Fibroblast of gingiva (primary cell): ENCODE results near the gene BAX.

Experiments used
- DNase-seq: peaks from one replicate; pipeline ENCODE4 v3.0.0-alpha.2; 2011; ENCODE audit warnings: low read depth

Gene BAX

GRCh38 chr19:48988286-48988685 lies 33.6 kb downstream of the BAX start:
- DNase-seq, result no peak

DNA sequence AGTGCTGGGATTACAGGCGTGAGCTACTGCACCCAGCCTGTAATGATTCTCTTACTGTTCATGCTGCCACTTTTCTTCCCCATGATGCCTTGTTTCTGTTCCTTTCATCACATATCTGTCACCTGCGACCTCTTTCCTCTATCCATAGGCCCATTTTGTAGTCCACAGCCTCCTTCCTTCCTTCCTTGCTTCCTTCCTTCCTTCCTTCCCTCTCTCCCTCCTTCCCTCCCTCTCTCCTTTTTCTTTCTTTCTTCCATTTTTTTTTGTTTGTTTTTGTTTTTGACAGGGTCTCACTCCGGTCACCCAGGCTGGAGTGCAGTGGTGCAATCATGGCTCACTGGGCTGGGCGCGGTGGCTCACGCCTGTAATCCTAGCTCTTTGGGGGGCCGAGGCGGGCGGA lies 34.2 kb downstream of the BAX start:
- DNase-seq, result no peak

- no peak for DNase-seq
These were observed 35.1 kb downstream of the BAX start for GRCh38 chr19:48989701-48990291.

DNA sequence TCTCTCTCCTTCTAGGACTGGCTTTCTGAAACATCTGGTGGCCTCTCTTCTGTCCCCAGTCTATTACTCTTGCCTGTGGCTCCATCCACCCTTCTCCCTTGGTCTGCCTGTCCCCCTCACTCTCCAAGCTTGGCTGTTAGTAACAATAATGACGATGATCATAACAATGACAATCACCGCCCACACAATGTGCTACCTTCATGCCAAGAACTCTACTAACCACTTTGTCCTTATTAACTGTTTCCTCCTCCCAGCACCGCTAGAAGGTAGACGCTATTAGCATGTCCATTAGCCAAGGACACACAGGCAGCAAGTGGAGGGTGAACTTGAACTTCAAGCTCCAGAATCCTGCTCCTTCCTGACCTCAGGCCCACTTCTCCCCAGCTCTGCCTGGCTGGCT lies 35.7 kb downstream of the BAX start:
- no peak for DNase-seq

GRCh38 chr19:48991011-48991609 lies 36.4 kb downstream of the BAX start:
- DNase-seq, result no peak

GRCh38 chr19:48991873-48992580 lies 37.4 kb downstream of the BAX start:
- peak; percentile 83 for DNase-seq

- DNase-seq, result no peak
These were observed 38.0 kb downstream of the BAX start for GRCh38 chr19:48992581-48993174.

- DNase-seq, result peak; percentile 100
These were observed 38.7 kb downstream of the BAX start, which contains the start of the genes GYS1 and RUVBL2 for GRCh38 chr19:48993175-48994034. TSS of gene GYS1 (minus strand) at chr19:48993309. CDS start at chr19:48993112, 197 bp downstream. TSS of gene RUVBL2 (plus strand) at chr19:48993887. CDS start at chr19:48993912, 25 bp downstream.

GRCh38 chr19:48994035-48994386 lies 39.3 kb downstream of the BAX start:
- DNase-seq, result no peak

GRCh38 chr19:48997972-48998371 lies 43.3 kb downstream of the BAX start:
- DNase-seq, result no peak

- peak; percentile 55 for DNase-seq
These were observed 45.0 kb downstream of the BAX start for GRCh38 chr19:48999481-49000325.

DNA sequence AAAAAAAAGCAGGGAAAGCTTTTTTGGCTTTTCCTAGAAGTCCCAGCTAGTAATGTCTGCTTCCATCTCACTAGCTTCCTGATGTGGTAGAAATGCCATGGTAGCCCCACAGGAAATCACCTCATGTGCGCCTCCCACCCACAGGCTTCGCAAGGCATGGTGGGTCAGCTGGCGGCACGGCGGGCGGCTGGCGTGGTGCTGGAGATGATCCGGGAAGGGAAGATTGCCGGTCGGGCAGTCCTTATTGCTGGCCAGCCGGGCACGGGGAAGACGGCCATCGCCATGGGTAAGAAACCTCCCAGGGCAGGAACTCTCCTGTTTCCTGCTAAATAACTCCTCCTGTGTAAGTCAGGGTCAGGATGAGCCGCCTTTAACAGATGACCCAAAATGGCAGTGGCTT lies 49.5 kb downstream of the BAX start:
- DNase-seq, result no peak

DNA sequence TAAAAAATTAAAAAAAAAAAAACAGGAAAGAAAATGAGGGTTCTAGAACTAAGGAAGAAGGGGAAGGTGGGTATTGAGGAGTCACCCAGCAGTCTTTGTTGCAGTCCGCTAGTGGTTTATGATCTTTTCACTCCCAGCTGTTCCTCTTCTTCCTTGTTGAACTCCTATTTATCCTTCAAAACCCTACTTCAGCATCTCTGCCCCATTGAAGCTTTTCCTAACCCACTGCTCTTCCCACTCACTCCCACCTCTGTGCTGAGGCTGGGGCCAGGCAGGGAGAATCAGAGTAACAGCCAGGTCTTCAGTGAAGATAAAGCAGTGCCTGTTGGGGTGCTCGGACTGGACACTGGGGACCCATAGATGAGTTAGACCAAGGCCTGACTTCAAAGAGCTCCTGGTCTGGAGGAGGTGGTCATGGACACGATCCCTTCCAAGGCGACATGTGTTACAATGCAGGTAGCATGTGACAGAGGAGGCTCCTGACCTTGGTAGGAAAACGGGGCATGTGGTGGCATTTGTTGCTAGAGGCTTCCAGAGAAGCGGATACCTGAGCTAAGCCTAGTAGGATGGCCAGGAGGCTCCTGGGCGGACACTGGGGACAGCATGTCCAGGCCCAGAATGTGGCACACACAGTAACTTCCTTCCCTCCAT lies 50.4 kb downstream of the BAX start:
- no peak for DNase-seq

DNA sequence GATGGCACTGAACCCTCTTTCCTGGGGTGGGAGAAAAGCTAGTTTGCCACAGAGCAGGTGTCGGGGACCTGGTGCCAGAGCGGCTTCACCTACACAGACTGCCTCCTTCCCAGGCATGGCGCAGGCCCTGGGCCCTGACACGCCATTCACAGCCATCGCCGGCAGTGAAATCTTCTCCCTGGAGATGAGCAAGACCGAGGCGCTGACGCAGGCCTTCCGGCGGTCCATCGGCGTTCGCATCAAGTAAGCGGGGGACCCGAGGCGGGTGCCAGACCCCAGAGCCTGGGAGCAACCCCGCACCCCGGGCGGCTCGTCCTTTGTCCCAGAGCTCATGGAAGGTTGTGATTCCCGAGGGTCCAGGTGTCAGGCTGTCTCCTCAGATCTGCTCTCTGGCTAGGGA lies 52.2 kb downstream of the BAX start:
- DNase-seq, result no peak

GRCh38 chr19:49009828-49010227 lies 55.2 kb downstream of the BAX start:
- DNase-seq, result no peak

DNA sequence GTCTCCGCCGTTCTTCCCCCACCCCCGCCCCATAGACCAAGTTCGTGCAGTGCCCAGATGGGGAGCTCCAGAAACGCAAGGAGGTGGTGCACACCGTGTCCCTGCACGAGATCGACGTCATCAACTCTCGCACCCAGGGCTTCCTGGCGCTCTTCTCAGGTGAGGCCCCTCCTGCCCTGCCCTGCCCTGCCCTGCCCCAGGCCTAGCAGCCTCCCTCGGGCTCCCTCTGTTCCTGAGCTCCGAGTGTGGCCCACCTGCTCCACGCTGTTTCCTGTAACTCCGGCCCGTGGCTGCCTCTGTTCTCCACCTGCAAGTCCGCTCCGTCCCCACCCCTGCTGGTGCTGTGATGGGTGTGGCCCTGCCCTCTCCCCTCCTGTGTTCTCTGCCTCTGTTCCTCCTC lies 55.8 kb downstream of the BAX start:
- DNase-seq, result no peak

DNA sequence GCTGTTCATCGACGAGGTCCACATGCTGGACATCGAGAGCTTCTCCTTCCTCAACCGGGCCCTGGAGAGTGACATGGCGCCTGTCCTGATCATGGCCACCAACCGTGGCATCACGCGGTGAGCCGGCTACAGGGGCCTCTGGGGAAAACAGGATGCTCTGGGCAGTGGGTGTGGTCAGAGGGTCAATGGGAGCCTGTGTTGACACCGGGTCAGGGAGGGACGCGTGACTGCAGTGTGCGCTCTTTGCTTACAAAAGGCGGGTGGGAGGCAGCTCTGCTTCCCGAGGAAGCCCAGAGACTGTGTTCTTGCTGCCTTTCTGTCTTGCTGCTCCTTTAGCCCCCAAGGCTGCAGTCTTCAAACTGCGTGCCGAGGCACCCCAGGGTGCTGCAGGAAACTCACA lies 56.5 kb downstream of the BAX start:
- no peak for DNase-seq
